OCI-LY3 (cell line): ENCODE data around the gene ATP2C1.

Experiments used
- CTCF ChIP-seq: fragments of 200-600, 300-600 bp; sonication (generic); IDR thresholded peaks from 2 replicates; pipeline ENCODE4 v1.5.1; 2014; ENCODE audit warnings: antibody characterized with exemption, low read length, low read depth
- EZH2phosphoT487 ChIP-seq: fragments of 200-600 bp; shearing (Covaris generic); IDR thresholded peaks from 2 replicates; pipeline ENCODE4 v1.6.1; 2018; ENCODE audit warnings: antibody characterized with exemption, mixed run types, low read depth

DNA sequence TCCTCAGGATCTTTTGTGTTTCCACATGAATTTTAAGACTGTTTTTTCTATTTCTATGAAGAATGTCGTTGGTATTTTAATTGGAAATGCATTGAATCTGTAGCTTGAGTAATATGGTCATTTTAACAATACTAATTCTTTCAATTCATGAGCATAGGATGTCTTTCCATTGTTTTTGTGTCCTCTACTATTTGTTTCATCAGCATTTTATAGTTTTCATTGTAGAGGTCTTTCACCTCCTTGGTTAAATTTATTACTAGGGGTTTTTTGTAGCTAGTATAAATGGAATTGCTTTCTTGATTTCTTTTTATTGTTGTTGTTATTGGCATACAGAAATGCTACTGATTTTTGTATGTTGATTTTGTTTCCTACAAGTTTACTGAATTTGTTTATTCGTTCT, 17.3 kb upstream of the ATP2C1 start:
- TF ChIP-seq CTCF (no peak), EZH2phosphoT487 (no peak)
